GM18498 (cell line): ENCODE data around the gene SLC18A3.

ENCODE experiments used
- ATAC-seq: cut with Tn5 transposase; IDR thresholded peaks from one replicate; pipeline ENCODE4 v1.9.1; 2021; ENCODE audit warnings: mild to moderate bottlenecking, moderate library complexity; ENCODE audit not compliant: unreplicated experiment

The SLC18A3 gene

DNA sequence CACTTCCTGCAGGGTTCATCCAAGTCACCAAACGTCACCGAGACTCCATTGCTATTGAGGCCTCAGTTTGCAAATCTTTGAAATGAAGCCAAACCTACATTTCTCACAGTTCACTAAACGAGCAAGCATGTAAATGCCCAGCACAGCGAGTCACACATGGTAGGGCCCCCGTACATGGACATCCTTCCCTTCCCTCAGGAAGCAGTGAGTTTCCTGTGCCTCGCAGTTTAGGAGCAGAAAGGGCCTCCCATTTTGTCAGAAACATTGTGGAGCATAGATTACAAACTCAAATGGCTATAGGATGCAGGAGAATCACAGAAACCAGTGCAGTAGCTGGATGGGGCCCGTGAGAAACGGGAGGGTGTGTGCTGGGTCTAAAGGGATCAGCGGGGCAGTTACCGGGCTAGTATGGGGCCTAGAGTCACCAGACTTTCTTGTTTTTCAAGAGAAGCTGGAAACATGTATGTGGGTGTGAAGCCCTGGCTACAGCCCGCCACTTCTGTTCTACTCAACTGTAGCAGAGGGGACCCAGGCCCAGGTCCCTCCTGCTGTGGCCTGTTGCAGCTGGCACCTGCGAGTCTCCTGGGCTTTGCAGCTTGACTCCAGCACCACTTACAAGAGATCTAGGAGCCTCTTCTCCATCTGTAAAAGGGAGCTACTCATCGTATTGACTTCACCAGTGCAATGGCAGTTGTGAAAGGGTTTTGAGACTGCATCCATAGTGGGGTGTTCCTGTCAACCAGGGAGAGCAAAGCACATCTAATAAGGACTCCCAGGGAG, 14.2 kb upstream of the SLC18A3 start:
- ATAC-seq, result no peak

DNA sequence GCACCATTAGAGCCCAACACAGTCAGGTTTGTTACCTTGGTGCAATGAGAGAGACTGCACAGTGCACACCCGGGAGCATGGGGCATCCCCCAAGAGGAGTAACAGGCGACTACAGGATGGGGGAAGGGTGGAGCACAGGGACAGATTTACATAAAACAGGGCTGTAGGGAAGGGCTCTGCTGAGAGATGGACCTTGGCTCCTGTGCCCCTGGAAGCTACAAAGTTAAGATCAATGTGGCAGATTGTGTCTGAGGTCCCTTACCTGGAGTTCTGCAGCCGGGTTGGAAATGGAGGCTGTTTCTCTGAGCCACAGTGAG, 13.7 kb upstream of the SLC18A3 start:
- no peak for ATAC-seq

DNA sequence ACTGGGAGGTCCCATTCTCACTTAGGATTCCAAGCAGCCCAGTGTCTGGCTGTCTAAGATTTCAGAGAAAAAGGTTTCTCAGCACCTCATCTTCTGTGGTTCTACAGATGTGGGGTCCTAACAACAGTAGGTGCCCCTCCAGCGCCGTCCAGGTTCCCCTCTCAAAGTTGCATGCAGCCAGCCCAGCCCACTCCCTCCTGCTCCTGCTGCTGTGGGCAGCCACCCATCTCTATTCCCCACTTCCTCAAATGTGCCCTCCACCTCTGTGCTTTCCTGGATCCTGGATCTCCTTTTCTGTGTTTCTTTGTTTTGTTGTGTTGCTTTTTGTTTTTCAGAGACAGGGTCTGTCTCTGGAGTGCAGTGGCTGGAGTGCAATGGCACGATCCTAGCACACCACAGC, 13.3 kb upstream of the SLC18A3 start:
- no peak for ATAC-seq

DNA sequence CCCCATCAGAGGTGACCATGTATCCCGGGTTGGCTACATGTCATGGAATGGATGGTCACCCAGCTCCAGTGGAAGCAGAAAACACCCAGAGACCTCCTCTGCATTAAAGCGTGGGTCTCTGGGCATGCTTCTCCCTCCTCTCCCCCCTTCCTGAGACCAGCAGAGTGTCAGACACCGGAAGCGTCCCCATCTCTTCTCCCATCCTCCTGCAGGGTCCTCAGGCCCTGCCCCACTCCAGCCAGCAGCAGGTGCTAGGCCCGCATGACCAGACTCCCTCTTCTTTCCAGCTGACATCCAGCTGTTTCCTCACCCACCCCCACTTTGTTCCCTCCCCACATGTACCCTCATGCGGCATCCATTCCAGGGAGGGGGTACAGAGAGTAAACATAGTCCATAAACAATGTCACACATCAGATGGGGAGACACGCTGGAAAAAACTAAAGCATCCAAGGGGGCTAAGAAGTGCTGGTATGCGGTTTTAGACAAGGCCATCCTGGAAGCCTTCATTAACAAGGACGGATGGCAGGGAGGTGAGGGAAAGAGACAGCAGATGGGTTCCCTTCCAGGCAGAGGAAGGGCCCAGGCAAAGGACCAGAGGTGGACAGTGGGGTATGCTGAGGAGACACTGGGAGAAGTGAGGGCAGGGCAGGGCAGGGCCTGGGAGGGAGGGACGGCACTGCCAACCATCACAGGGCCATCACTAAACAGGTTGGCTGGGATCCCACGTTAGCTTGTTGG, 12.5 kb upstream of the SLC18A3 start:
- ATAC-seq, result no peak

DNA sequence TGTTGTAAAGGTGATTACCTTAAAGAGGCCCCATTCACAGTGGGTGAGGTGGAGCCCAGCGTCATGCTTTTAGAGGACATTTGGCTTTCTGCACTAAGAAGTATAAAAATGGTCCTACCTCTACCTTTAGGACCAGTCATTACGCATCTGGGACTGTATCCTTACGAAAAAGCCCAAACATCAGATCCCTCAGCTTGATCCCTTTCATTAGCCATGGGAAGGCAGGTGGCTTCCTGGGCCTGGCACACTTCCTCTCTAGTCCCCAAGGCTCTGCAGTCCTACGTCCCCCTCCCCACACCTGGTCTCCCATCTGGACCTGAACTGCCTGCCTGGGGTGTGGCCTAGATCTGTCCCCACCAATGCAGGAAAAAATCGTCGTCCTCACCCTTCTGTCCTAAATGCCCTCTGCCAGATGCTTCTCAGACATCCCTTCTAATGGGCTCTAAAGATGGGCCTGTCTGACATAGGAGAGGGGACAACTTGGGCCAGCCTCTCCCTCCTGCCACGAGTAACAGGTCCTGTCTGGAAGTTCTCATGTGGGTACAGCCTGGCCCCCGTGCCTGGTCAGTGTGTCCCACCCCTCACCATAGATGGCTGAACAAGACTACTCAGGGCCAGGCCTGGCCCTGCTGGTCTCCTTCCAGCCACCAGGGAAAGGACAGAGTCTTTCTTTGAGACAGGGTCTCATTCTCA, 11.8 kb upstream of the SLC18A3 start:
- ATAC-seq, result no peak

DNA sequence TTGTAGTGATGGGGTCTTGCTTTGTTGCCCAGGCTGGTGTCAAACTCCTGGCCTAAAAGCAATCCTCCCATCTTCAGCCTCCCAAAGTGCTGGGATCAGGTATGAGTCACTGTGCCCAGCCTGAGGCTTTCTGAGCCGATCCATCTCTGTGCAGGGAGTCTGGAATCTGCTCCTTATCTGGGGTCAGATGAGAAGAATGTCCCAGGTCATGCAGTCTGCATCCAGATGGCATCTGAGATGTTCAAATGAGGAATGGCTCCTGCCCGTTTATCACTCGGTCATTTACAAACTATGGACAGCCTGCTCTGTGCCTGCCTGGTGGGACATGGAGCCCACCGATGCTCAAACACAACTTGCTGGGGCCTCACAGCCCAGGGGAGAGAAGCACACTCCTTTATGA, 11.1 kb upstream of the SLC18A3 start:
- ATAC-seq, result no peak

DNA sequence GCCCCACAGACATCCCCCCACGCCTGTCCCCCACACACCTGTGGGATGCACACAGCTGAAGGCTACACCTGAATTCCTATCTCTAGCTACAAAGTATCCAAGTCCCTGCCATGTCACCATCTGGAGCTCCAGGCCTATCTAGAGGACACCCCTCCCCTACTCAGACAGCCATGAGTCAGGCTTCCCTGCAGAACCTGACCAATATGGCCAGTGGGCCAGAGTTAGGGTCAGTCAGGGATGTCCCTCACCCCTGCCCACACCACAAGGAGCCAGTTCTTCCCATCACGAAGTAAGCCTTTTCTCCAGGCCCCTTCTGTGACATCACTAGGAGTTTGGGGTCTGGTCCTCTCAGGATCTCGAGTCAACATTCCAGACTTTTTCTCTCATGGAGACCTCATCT, 10.6 kb upstream of the SLC18A3 start:
- ATAC-seq, result no peak

DNA sequence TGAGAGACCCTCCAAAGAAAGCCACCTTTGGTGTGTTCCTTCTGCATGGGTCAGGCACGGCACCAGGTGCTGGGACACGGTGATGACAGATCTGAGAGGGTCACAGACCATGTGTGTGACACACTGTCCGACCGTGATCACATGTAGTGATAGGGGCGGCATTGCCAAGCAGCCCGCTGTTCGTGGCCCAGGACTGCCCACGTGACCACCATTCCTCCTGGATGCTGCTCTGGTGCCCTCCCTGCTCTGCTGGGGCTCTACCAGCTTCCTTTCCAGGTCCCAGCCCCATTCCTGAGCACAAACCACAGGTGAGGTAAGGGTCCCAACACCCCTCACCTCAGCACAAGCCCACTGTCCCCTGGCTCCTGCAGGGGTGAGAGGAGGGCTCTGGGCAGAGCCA, 10.1 kb upstream of the SLC18A3 start:
- ATAC-seq, result no peak

DNA sequence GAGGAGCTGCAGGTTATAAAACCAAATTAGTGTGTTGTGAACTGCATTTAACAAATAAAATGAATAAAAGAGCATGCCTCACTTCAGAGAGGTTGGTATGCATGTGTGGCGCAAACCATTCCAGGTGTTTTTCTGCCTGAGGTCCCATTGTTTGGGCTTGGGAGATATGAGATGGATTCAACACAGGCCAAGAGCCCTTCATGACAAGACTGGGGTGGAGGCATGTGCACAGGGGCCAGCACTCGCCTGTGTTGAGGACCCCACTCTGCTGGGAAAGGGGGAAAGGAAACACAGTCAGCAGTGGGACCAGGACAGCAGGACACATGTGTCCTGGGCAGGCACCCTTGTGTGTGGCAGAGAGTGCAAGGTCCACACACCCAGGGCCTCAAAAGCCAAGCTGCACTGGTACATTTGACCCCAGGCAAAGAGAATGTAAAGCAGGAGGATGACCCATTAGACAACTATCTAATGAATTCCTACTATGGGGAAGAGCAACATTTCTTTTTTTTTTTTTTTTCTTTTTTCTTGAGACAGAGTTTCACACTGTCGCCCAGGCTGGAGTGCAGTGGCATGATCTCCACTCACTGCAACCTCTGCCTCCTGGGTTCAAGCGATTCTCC, 9.2 kb upstream of the SLC18A3 start:
- no peak for ATAC-seq

DNA sequence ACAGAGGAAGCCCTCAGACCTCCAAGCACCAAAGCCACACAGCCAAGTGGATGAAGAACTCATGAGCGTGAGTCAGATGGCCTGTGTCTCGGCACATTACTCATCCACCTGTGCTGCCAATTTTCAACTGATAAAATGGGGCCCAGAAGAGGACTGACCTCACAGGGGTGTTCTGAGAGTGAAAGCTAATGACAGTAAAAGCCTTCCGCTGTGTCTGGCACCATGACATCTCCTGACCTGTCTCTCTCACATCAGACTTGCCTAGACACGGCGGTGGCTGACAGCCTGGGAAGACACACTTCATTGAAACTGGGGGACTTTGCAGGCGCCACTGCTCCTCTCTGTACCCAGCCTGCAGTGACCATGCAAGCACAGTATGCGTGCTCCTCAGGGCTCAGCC, 8.3 kb upstream of the SLC18A3 start:
- peak; percentile 47 for ATAC-seq

DNA sequence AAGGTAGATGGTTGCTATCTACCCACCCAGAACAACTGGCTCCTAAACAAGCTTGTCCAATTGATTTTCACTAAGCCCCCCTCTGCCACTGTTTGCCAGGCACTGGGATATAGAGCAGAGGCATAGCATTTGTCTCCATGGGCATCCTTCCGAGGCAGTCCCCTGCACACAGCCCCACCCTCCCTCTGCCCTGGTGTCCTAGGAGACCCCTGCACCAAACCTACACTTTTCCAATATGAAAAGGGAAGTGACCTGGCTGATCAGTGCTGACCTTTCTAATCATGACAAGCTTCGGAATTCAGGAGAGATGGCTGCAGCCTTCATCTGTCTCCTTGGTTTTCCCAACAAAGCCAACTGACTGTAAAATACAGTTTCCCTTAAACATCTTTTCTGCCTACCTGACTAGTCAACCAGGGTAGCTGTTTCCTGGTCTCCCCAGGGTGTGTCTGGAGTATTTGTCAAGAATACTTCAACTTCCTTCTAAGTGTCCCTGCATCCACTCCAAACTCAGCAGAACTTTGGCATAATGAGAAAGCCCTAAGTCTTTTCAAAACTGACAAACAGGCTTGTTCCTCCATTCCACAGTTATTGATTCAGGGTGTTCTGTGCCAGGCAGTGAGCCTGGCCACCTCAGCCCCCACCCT, 7.6 kb upstream of the SLC18A3 start:
- ATAC-seq, result no peak

DNA sequence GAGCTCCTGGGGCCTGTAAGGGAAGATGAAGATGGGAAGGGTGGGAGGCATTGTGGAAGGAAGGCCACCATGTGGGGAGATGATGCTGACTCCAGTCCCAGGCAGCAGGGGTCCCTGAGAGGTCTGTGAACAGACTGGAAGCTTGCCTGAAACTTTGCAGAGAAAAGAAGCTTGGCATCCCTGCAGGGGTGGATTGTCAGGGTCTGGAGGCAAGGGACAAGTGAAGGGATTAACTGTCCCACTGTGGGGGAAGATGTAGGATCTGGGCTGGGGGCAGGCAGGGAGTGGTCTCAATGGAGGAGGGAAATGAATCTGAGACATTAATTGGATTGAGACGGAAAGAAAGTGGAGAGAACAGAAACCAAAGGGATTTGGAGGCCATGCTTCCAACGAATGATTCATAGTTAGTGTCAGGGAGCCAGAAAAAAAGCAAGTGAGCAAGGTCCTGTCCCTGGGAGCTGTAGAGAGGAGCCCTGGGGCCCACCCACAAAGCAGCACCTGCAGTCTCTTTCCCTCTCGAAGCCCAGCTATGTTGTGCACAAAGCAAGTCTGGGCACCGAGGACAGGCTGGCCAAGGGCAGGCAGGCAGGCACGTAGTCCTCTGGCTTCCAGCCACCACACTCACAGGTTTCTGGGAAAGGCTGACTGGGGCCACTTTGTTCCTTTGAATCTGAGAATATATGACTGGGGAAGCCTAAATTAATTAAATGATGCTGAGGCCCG, 4.7 kb upstream of the SLC18A3 start:
- ATAC-seq, result no peak

DNA sequence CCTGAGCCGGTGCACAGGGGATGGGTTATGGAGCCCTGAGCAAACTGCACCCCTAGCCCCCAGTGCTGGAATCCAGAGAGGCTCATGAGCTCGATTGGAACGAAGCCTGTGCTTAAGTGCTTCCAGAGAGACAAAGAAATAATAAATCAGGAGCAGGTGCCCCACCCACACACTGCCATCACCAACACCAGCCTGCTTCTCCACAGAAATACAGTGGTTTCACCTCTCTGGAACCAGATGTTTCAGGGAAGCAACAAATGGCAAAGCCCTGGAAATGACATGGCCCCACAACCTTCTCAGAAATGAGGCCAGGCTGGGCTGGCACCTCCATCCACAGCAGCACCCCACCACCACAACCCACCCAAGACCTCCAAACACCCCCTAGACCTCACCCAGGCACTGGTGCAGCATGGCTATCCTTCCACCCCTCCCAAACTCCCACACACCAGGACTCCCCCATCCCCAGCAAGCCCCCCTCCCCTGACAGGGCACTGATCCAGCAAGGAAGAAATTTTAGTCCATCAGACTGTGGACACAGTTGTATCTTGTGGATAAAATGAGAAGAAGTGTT, 4.1 kb upstream of the SLC18A3 start:
- no peak for ATAC-seq

DNA sequence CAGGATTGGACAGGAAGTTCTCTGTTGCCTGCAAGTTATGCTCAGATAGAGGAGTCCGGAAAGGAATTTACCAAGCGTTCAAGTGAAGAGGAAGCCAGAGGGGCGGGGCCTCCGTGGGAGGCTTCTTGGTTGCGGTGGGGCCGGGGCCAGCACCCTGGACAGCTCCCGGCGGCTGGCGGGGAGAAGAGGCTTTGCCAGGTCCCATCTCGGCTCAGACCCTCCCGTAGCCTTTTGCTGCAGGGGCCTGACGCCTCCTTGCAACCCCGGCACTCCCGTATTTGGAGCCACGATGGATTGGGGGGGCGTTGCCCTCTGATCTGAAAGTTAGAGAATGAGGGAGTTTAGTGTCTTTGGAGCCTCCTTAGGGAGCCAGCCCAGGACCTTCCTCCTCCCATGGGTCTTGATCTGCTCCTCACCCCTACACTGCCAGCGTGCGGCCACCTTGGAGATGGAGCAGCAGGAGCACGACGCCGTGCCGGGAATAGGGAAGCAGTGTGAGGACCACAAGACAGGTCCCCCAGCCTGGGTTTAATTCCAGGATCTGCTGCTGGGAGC, 3.1 kb upstream of the SLC18A3 start:
- ATAC-seq, result no peak

DNA sequence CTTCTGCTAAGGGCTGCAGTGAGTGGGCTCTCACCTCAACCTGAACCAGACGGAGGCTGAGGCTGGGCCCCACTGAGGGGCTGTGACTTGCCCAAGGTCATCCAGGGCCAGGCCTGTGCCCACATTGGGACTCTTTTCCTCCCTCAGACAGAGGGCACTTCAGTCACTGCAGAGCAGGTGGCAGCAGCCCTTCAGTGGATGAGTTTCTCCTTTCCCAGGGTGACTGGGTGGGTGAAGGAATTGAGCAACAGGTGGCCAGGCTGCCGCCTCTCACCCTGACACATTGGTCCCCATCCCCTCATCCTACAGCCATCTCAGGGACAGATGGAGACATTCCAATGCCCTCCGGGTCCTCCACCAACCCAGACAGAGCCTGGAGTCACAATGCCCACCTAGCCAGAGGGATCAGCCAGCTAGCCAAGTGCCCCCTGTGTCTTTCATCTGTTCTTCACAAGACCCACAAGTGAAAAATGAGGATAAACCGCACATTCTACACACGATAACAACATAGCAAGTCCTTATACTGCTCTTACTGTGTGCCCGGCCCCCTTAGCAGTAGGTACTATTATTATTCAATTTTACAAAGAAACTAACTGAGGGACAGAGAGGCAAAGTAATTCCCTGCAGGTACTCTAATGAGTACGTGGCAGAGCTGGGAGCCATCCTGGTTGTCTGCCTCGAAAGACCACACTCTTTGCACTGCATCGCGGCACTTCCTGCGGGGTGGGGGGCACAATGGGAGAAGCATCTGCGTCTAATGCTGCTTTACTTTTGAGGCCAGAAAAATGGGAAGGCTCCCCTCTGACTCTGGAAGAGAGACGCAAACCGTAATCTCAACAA, 1.7 kb upstream of the SLC18A3 start:
- ATAC-seq, result no peak

DNA sequence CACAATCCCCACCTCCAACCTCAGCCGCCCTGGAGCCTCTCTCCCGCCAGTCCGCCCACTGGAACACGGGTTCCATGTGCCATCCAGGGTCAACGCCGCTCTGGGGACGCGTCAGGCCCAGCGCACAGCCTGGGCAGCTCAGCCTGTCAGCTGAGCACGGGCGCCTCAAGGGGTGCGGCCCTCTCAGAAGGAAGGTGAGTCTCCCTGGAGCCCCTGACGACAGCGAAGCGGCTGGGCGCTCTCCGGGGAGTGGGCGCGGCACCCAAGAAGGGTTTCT, 1.2 kb upstream of the SLC18A3 start:
- no peak for ATAC-seq

DNA sequence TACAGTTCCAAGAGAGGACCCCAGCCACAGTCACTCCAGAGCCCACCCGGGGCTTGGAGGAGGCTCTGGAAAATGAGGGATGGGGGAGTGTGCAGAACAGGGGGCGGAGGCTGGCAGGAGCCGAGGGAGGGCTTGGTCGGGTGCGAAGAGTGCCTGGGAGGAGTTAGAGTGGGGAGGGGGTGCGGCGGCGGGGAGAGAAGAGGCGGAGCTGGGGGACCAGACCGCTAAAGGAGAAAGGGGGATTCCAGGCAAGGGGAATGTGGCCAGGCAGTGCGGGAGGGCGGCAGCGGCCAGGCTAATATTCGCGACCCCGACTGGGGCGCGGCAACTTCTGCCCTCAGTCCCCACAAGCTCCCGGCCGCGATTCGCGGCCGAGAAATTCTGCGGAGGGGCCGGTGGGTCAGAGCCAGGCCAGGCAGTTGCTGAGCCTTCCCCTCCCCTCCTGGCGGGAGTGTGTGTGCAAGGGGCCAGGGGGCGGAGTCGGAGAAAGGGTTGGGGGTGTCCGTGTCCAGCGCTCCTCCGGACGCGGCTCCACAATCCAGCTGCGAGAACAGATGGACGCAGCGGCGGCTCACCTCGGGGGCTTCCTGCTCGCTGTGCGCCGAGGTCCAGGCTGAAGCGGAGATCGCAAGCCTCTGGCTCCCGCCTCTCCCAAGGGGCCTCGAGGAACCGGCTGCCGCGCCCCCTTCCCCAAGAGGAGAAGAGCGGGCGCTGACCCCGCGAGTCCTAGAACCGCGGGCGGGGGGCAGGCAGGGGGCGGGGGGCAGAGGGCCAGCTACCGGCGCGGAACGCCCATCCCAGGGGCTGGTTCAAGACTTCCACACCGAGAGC, 612 bp upstream of the SLC18A3 start:
- ATAC-seq, result no peak

DNA sequence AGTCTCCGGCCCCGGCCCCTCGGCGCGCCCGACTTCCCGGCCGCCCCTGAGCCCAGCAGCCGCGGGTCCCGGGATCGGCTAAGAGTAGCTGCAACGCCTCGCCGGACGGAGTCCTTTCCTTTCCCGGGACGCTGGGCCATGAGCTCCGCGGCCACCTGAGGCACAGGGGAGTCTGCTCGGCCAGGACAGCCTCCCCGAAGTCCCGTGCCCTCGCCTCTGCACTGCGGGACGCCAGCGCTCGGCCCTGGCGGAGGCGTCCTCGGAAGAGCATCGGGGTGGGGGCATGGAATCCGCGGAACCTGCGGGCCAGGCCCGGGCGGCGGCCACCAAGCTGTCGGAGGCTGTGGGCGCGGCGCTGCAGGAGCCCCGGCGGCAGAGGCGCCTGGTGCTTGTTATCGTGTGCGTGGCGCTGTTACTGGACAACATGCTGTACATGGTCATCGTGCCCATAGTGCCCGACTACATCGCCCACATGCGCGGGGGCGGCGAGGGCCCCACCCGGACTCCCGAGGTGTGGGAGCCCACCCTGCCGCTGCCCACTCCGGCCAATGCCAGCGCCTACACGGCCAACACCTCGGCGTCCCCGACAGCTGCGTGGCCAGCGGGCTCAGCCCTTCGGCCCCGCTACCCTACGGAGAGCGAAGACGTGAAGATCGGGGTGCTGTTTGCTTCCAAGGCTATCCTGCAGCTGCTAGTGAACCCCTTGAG, 502 bp downstream of the SLC18A3 start:
- ATAC-seq, result no peak
